HG03025 (cell line): ENCODE results near the gene EPHA2.

ENCODE experiments used
- ATAC-seq: cut with Tn5 transposase; IDR thresholded peaks from one replicate; pipeline ENCODE4 v1.9.1; 2021; ENCODE audit warnings: mild to moderate bottlenecking, moderate library complexity; ENCODE audit not compliant: unreplicated experiment, low FRiP score

Gene EPHA2

DNA sequence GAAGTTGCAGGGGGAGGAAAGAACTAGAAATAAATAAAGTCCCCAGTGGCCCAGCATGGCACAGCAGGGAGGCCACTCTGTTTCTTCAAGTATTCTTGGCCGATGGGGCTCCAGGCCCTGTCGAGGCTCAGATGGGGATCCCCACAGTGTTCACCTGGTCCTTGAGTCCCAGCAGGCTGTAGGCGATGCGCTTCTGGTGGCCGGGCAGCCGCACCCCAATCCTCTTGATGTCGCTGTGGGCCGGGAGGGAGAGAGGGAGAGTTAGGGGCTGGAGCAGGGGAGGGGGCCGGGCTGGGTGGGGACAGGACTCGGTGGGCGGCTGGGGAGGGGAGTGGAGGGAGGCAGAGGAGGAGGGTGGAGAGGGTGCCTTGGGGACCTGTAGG, 30.8 kb downstream of the EPHA2 start:
- ATAC-seq = no peak

DNA sequence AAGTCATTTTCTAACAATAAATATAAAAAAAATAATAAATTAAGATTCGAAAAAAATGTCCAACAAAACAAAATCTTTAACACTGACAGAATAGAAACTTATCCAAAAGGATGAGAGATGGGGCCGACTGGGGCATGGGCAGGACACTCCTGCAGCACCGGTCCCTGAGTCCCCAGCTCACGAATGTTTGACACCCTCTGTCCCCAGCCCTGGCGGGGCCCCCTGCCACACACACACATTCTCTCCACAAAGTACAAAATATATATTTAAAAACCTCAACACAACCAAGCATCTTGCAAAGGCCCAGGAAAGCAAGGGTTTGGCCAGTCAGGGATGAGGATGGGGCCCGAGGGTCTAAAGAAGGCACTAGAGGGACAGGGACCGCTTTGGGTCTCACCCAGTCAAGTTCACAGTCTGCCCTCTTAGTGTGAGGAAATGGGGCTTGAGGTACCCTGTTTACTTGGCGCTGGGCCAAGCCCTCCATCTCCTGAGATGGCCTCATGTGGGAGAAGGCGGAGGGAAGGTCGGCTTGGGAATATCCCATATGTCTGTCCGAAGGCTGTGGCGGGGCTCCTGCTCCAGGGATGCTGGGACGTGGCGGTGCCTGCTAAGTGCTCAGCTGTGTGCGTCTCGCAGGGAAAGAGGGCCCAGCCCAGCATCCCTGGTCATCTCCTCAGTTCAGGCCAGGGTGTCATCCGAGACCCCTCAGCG, 31.3 kb downstream of the EPHA2 start:
- ATAC-seq = no peak

DNA sequence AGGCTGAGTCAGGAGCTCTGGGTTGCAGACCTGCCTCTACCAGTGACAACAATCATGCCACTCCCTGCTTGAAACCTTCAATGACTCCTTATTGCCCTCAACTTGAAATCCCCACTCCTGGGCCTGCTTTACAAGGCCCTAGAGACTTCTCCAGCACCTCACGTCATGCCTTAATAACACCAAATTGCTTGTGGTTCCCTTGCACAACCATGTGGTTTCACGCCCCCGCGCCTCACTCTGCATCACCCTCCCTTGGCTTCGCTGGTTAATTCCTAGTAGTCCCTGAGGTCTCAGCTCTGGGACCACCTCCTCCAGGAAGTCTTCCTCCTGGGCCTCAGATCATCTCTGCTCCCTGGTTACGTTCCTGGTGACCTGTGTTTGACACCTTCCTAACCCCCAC, 33.0 kb downstream of the EPHA2 start:
- no peak for ATAC-seq

DNA sequence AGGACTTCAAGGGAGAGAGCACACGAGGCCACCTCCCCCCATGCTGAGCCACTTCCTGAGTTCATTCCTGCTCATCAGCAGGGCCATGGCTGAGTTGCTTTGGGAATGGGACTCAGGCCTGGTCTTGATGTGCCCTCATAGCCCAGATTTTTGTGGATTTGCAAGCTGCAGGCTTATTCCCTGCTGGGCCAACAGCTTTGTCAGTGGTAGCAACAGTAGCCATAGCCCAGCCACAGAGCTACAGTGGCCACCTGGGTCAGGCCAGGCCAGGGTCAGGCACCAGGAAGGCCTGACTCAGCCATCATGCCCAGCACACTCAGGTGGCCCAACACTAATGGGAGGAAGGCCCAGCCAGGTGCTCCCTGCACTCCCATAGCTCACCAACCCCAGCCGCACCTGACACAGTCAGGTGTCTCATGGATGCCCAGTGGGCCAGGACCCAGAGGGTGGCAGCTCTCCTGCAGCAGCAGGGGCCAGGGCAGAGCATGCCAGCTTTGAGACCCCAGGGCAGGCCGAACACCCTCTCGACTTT, 33.5 kb downstream of the EPHA2 start:
- ATAC-seq = no peak

GRCh38 chr1:16120940-16121410, 34.9 kb downstream of the EPHA2 start:
- no peak for ATAC-seq

DNA sequence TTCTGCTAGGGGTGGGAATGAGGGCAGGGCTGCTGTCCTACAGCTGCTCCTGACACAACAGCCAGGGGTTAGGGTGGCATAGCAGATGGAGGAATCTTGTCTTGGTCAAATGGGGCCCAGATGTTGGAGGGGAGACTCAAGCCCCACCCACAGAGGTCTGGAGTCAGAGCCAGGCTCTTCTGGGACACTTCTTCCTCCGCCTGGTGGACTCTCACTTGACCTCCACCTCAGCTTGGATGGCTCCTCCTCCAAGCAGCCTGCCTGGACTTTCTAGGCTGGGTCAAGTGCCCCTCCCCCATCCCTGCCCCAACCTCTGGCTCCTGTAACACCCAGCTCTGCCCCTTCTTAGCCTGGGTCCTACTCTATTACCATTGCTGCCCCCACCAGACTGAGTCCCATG, 35.5 kb downstream of the EPHA2 start:
- ATAC-seq = no peak

DNA sequence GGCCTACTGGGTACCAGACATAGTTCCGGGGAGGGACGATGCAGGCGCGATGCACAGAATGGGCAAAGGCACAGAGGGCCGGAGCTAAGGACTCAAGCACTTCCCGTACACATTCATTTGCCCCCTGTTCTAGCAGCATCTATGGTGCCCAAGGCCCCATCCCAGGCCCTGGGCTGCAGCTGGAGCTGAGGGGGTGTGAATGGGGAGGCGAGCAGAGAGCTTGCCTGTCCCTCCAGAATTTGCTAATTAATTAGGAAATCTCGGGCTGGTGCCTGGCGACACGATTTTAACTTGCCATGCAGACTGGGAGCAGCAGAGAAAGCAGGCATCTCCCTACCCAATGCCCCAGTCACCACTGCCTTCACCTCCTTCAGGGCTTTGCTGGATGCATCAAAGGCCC, 35.9 kb downstream of the EPHA2 start:
- no peak for ATAC-seq

DNA sequence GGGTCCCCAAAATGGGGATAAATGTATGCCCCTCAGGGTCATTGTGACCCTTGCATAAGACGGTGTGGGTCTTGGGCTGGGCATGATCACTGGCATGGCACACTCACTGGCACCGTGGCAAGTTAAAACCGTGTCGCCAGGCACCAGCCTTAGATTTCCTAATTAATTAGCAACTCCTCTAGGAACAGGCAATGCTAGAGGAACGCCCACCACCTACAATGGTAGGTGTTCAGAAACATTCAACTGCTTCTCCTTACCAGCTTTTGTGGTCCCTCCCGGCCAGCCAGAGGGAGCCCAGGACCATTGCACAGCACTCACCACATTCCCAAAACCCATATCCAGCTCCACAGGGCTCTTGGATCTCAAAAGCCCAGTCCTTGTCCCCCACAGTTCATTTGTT, 36.4 kb downstream of the EPHA2 start:
- ATAC-seq = no peak

DNA sequence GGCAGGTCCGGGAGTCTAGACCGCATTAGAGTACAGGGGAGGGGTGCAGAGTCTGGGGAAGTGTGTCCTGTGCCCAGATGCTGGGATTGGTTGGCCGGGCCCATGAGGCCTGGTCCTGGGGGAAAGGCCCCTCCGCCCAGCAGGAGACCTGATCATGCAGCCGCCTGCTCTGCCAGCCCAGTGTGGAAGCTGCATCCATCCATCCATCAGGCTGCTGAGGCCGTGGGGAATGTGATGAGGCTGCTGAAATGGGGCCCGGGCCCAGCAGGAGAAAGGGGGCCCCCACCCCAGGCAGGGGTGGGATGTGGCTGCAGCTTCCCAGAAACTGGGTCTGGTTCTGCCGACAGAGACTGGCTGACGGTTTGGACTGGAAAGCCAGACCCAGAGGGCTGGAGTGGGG, 37.2 kb downstream of the EPHA2 start:
- ATAC-seq = no peak

DNA sequence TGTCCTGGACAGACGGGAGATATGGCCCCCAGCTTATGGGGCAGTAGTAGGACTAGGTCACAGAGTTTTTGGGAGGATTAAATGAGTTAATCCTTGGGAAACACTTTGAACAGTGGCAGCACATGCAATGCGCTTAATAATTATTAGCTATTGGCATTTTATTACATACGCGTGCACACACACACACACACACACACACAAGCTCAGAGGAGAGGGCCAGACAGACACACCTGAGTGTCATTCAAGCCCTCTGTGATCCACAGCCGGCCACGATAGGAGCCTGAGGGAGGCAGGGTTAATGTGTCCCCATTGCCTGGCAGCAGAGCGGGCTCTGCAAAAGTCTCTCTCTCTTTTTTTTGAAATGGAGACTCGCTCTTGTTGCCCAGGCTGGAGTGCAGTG, 37.9 kb downstream of the EPHA2 start:
- no peak for ATAC-seq

DNA sequence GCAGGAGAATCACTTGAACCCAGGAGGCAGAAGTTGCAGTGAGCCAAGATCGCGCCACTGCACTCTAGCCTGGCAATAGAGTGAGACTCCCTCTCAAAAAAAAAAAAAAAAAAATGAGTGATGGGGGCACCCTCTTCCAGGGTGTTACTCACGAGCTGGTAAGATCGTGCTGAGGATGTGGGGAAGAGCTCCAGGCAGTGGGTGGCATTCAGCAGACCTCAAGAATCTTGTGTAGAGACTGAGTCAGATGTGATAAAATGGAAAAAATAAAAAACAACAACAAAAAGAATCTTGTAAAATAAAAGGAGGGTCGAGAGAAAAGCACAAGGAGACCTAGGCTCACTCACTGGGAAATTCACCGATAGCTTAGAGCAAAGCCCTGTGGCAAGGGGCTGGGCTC, 38.5 kb downstream of the EPHA2 start:
- ATAC-seq = no peak

DNA sequence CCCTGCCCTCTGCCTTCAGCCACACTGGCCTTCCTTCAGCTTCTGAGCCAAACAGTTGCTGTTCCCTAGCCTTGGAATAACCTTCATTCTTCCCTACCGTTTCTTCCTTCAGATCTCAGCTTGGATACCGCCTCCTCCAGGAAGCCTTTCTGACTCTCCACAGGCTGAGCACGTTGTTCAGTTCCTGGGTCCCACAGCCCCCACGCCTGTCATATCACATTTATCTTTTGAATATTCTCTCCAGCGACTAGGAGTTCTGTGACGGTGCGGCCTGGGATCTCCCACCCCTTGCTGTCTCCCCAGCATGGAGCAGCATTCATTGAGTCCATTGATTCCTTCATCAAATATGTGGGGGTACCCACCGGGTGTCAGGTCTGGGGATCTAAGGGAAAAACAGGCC, 39.2 kb downstream of the EPHA2 start:
- ATAC-seq = no peak

GRCh38 chr1:16116002-16116401, 39.9 kb downstream of the EPHA2 start:
- ATAC-seq = no peak

DNA sequence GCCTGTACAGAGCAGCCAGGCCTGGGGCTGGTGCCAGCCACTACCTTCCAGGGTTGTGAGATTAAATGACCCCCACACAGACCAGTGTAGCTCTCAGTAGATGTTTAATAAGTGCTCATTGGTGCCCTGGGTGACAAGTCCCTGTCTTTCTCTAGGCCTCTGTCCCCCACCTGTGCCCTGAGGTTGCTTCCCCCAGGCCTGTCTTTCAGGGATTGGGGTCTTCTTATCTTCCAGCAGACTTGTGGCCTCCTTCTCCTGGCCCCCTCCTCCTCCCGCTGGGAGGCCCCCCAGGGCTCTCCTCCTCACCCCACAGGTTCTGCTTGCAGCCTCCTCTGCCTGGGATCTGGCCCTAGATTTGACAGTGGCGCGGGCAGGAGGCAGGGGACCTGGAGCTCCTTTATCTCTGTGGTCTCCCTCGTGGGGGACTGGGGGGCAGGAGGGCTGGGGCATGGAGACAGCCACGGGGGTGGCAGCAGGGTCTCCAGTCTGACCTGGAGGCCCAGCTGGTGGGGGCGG, 40.3 kb downstream of the EPHA2 start:
- ATAC-seq = no peak

- no peak for ATAC-seq
Observed at GRCh38 chr1:16114527-16115467, 41.1 kb downstream of the EPHA2 start.

GRCh38 chr1:16112596-16113555, 43.0 kb downstream of the EPHA2 start:
- ATAC-seq = no peak

- no peak for ATAC-seq
Observed at GRCh38 chr1:16111771-16112595, 43.9 kb downstream of the EPHA2 start.

- ATAC-seq = no peak
Observed at GRCh38 chr1:16110884-16111283, 45.0 kb downstream of the EPHA2 start.

DNA sequence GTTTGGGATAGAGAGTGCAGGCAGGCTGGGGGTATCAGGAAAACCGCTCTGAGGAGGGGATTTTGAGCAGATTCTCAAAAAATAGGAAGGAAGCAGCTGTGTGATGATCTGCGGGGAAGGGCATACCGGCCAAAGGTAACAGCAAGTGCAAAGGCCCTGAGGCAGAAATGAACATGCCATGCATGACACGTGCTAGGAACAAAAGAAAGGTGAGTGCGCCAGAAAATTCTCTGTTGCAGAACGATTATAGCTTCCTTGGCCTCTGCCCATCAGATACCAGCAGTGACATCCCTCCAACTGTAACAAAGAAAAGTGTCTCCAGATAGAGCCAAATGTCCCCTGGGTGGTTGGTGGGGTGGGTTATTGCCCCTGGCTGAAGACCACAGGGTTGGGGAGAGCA, 45.4 kb downstream of the EPHA2 start:
- no peak for ATAC-seq
